Measurements from ENCODE around the gene DHX32. TPM values are rescaled to one million over a fixed set of nuclear protein-coding genes. Genes with fewer than 3 reads are reported as not detected.

The DHX32 gene
- polyA plus RNA-seq, 1 of the 3 experiments (the other 2 are of a cell fraction), result 16.8 TPM

GRCh38 chr10:125816548-125816947, 64.5 kb downstream of the DHX32 start:
- no peaks in the 10 kb centered on the region for H3K9me2 ChIP-seq
- POLR2A ChIA-PET, result no interaction called here
- CTCF ChIA-PET, result no interaction called here

More at GRCh38 chr10:125816548-125816947, 64.5 kb downstream of the DHX32 start:
- Histone ChIP-seq H3K4me1 (ENCODE audit: control insufficient read depth in 1 of 2, insufficient read depth in 2 of 2, low read depth in 1 of 2, low read length in 1 of 2) (no peaks in the 10 kb centered on the region; a peak in 2 of 4 replicates), H3K27me3 (ENCODE audit: insufficient read depth) (no peaks in the 10 kb centered on the region), H3F3A (replicated peaks; ENCODE audit: insufficient read depth) (no peaks in the 10 kb centered on the region), H3K9ac (no peak overlapping the region), H3K9me3 (no peaks in the 10 kb centered on the region), H3K4me3 (ENCODE audit: low read depth in 2 of 2, low read length in 1 of 2) (no peak overlapping the region), H3K79me2 (ENCODE audit: insufficient read depth) (peaks cover 13% of the 10 kb centered on the region), H4K20me1 (ENCODE audit: insufficient read depth) (no peaks in the 10 kb centered on the region), H3K36me3 (replicated peaks in 1 of 2; ENCODE audit: control insufficient read depth in 1 of 2, insufficient read depth in 2 of 2, low read length in 1 of 2) (peaks cover 4 to 36% of the 10 kb centered on the region in 2 experiments), H3K27ac (ENCODE audit: low read depth in 2 of 2, low read length in 1 of 2) (no peak overlapping the region), H3K4me2 (no peak overlapping the region), H2AFZ (ENCODE audit: low read depth) (no peak overlapping the region)
- WGBS (ENCODE audit: low lambda C conversion rate), result 96% methylated on average over 4 of the region's 4 CpGs
- TF ChIP-seq MEF2A (IDR thresholded peaks at IDR 0.05; ENCODE audit: borderline replicate concordance, low read depth) (no peak), SIN3A (IDR thresholded peaks at IDR 0.05; ENCODE audit: borderline replicate concordance, low read depth, low read length) (no peak), FOXM1 (IDR thresholded peaks at IDR 0.05; ENCODE audit: low read depth) (no peak), RAD21 (IDR thresholded peaks at IDR 0.05; ENCODE audit: low read length) (no peak), MXI1 (IDR thresholded peaks at IDR 0.05; ENCODE audit: low read depth, low read length) (no peak), NFIC (IDR thresholded peaks at IDR 0.05; ENCODE audit: borderline replicate concordance) (no peak), RCOR1 (IDR thresholded peaks at IDR 0.05; ENCODE audit: low read length) (no peak), USF1 (IDR thresholded peaks at IDR 0.05; ENCODE audit: borderline replicate concordance, low read depth) (no peak), CTCF (IDR thresholded peaks at IDR 0.05) (no peak), YY1 (IDR thresholded peaks at IDR 0.05; ENCODE audit: low read depth) (no peak), JUND (IDR thresholded peaks at IDR 0.05) (no peak), USF2 (IDR thresholded peaks at IDR 0.05; ENCODE audit: borderline replicate concordance, low read depth, low read length) (no peak), IRF3 (IDR thresholded peaks at IDR 0.05; ENCODE audit: low read depth, low read length) (no peak), TAF1 (IDR thresholded peaks at IDR 0.05; ENCODE audit: borderline replicate concordance, low read depth, low read length) (no peak), ELF1 (IDR thresholded peaks at IDR 0.05) (no peak), ZBTB33 (IDR thresholded peaks at IDR 0.05; ENCODE audit: borderline replicate concordance, low read depth) (no peak), TCF12 (IDR thresholded peaks at IDR 0.05) (no peak), EZH2phosphoT487 (IDR thresholded peaks at IDR 0.05; ENCODE audit: borderline replicate concordance, low read depth) (no peak), NRF1 (IDR thresholded peaks at IDR 0.05; ENCODE audit: low read depth, low read length) (no peak)
- no peak for DNase-seq
